IPS DF 19.7 (cell line): ENCODE results near the gene MAGEB6B.
"Not testable (repeated sequence)": the region's sequence is repeated elsewhere in the genome, so short reads cannot be mapped to it uniquely, and the experiment has no call there.

Experiments
- DNase-seq: peaks from one replicate; pipeline ENCODE4 v3.0.0-alpha.2; 2013; ENCODE audit warnings: low read depth, low spot score

The MAGEB6B gene, protein sequence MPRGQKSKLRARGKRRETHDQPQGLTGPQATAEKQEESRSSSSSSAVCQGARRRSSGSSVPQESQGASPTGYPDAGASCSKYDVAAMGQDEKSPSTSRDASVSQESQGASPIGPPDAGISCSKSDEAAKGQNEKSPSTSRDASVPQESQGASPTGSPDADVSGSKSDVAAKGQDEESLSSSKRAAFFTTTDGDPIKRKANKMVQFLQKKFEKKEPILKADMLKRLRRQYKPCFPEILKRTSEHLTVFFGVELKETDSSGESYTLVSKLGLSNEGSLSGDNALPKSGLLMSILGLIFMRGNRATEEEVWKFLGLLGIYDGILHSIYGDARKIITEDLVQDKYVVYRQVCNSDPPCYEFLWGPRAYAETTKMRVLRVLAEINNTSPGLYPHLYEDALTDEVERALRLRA

GRCh38 chrX:26160301-26160700 lies at the start of gene MAGEB6B:
TSS of gene MAGEB6B (plus strand) at chrX:26160601. CDS start at chrX:26160601, 0 bp downstream.
- DNase-seq = no peak

DNA sequence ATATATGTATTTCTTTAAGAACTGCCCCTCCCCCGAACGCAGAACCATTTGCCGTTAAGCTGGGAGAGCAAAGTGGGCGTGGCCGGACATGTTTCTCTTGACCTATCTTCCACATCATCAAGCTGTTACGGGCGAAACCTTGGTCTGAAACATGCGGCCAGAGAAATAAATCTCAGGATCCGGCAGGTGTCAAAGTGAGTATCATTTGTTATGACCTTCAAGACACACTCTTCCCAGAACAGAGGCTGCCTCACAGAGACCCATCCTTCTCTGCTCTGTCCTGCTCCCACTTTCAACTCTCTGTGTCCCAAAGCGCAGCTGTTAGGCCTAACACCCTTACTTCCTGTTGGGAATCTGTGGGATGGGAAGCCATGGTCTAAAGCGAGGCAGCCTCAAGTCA lies 22.1 kb upstream of the MAGEB6B start, which contains the start of gene MAGEB18:
Gene MAGEB18, plus strand, starts transcription at position 70 of the 400 bp plus-strand sequence. CDS start 643 bp downstream, outside the sequence.
- DNase-seq = no peak

DNA sequence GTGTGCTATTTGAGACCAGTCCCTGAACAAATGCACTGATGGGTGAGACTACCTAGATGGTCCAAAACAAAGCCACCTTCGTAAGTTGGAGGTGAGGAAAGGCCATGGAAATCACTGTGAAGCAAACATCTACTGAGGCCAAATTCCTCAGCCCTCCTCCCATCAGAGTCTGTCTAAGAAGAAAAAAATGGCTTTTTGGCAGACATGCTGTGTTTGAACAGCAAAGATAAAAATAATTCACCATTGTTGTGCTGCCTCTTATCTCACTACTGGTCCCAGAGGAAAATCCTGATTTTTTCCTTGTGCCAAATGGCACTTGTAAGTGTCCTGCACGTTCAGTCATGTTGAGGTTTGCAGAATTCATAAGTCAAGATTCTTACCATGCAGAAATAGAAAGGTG lies 14.4 kb upstream of the MAGEB6B start:
- no peak for DNase-seq

DNA sequence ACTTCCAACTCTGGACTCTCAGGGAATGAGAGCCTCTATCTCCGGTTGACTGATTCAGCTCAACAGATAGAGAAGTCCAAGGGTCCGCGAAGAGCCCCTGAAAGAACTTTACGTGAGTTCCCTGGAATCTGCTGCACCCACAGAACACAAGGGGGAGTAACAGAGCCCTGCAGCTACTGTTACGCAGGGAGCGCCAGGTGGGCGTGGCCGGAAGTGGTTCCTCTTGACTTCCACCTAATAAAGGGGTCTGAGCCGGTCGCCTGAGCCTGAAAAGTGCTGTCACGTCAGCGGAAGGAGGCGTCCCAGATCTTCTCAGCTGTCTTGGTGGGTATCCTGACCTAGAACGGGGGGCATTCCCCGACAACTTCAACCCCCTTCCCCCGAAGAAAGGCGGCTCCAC lies 31.8 kb downstream of the MAGEB6B start, which contains the start of gene MAGEB6:
Gene MAGEB6, plus strand, starts transcription at position 237 of the 400 bp plus-strand sequence. CDS start 1,407 bp downstream, outside the sequence.
- no peak for DNase-seq

DNA sequence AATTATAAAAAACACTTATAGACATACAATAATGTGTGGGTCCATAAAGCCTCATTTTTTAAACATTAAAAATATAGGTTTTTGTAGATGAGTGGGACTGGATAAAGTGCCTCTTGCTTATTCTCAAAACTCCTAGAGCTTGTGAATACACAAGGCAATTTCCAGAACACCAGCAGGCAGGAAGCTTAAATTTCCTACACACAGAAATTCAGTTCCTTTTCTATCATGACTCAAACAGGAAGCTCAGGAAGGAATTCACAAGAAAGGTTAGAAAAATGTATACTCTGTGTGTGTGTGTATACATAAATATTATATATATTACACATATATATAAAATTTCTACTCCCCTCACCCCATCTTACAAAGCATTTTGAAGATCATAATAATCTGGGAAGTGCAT lies 43.2 kb downstream of the MAGEB6B start:
- no peak for DNase-seq

DNA sequence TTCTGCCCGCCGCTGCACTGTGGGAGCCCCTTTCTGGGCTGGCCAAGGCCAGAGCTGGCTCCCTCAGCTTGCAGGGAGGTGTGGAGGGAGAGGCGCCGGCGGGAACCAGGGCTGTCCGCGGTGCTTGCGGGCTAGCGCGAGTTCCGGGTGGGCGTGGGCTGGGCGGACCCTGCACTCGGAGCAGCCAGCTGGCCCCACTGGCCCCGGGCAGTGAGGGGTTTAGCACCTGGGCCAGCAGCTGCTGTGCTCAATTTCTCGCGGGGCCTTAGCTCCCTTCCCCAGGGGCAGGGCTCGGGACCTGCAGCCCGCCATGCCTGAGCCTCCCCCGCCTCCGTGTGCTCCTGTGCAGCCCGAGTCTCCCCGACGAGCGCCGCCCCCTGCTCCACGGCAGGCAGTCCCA lies 44.3 kb downstream of the MAGEB6B start:
- DNase-seq = not testable (repeated sequence)

DNA sequence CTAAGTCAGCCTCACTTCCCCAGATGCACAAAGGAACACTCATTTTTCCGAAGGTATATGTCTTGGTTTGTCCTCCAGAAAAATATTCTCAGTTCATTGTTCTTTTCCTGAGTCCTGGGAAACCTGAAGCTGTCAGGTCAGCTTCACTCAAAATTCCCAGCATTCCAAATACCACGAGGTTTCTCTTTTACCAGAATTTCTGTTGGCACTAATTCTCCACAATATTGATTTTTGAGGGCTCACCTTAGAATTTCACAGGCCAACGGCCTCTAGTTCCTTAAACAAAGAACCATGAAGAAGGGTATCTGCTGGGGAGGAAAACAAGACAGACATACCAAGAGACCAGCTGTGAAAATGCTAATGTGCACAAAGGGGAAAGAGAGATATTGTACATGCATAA lies 47.6 kb downstream of the MAGEB6B start:
- no peak for DNase-seq
